Measurements from ENCODE around the gene EFNA3. TPM values are rescaled to one million over a fixed set of nuclear protein-coding genes. Genes with fewer than 3 reads are reported as not detected.

EFNA3 gene
- total RNA-seq, 4 donors from 2014 or later = 28.8 to 104 (median 77.6) TPM

DNA sequence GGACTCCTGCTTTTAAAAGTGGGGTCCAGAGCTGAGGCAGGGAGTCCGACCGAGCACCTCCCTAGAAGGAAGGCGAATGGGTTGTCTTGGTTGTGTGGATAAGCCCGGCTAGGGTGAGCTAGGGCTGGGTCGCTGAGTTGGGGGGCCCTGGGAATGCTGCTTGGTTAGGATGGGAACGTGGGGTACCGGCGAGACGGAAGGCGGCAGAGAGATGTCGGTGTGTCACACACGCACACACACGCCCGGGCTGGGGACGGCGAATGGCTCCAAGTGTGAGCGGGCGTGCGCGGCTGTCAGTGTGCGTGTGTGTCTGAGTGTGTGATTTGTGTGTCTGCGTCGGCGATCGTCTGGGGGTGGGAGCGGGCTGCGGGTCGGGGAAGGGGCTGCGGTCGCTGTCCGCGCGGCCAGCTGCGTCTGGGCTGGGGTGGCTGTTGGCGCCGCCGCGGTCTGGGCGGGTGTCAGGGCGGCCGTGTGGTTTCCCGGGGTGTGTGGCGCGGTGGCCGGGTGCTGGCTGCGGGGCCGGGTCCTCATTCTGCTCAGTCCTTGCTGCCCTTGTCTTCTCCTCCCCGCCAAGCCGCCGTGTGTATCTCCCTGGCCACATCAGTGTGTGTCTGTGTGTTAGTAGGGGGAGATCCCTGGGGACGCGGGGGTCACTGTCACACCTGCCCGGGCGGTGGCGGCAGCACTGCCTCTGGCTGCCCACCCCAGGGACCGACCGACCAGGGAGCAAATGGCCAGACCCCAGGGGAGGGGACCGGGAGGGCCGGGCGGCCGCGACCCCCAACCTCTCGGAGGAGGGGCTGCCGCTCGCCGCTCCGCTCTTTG lies 1.1 kb downstream of the EFNA3 start:
- Histone ChIP-seq H3K9me3 (no peaks in the 10 kb centered on the region), H3K36me3 (no peaks in the 10 kb centered on the region), H3K4me3 (peak overlapping the region; percentile 61), H3K27ac (peak overlapping the region; percentile 86), H3K4me1 (peaks cover 92% of the 10 kb centered on the region), H3K27me3 (peaks cover 53% of the 10 kb centered on the region)
- WGBS = under 1% methylated on average over 46 of the region's 67 CpGs
- DNase-seq (ENCODE audit: low spot score in 2 of 2) = peak in 1 of 2 donors; percentile 71
- TF ChIP-seq CTCF (IDR thresholded peaks at IDR 0.05) = no peak
- no peak for TF ChIP-seq POLR2A (IDR thresholded peaks at IDR 0.05)
- no peak for TF ChIP-seq EP300 (IDR thresholded peaks at IDR 0.05)
- no peak for TF ChIP-seq POLR2AphosphoS5 (IDR thresholded peaks at IDR 0.05)

DNA sequence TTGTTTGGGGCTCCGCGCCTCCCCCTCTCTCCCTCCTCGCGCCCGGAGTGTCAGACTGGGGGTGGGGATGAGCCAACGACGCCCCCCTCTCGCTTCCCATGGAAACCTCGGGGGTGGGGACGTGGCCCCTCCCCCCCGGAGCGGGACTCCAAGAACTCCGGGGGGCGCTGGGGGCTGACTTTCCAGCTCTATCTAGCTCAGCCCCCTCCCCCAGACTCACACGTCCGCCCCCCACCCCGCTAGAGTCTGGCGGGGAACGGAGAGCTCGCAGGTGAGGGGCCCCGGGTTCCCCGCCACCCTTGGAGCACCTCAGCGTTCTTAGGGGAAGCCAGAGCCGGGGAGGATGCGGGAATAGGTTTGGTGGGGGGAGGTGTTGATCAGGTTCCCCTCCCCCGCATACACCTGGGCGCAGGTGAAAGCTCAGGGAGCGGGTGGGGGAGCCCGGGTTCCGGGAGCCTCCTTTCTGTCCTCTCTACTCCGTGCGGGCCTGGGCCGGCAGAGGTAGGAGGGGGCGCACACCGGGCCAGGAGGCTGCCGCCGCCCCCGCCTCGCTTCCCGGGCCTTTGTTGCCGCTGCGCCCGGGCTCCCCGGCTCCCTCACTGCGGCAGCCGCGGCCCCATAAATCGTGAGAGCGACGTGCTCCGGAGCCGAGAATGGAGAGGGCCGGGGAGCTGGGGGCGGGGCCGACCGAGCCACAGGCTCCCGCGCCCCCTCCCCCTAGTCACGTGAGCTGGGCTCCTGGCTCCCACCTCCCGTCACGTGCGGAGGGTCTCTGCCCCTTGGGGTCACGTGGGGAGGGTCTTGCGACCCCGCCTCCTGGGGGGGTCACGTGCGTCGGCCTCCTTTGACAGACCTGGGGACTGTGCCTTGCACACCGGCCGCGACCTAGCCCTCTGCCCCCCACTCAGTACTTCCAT lies 1.9 kb downstream of the EFNA3 start:
- Histone ChIP-seq H3K36me3 (no peaks in the 10 kb centered on the region), H3K27ac (peak overlapping the region; percentile 86), H3K4me1 (peaks cover 87% of the 10 kb centered on the region), H3K27me3 (peaks cover 53% of the 10 kb centered on the region), H3K4me3 (peak overlapping the region; percentile 61), H3K9me3 (no peaks in the 10 kb centered on the region)
- TF ChIP-seq POLR2AphosphoS5 (IDR thresholded peaks at IDR 0.05) = no peak
- no peak for TF ChIP-seq POLR2A (IDR thresholded peaks at IDR 0.05)
- no peak for TF ChIP-seq EP300 (IDR thresholded peaks at IDR 0.05)
- TF ChIP-seq CTCF (IDR thresholded peaks at IDR 0.05) = no peak
- WGBS = 0% methylated on average over 4 of the region's 71 CpGs
- DNase-seq (ENCODE audit: low spot score in 2 of 2) = peak in 1 of 2 donors; percentile 71

GRCh38 chr1:155081472-155082300 lies 3.0 kb downstream of the EFNA3 start:
- peak overlapping the region; percentile 61 for H3K4me3 ChIP-seq
- DNase-seq (ENCODE audit: low spot score in 2 of 2) = no peak
- peaks cover 94% of the 10 kb centered on the region for H3K4me1 ChIP-seq
- TF ChIP-seq EP300 (IDR thresholded peaks at IDR 0.05) (no peak), CTCF (IDR thresholded peaks at IDR 0.05) (no peak), POLR2AphosphoS5 (IDR thresholded peaks at IDR 0.05) (no peak), POLR2A (IDR thresholded peaks at IDR 0.05) (no peak)
- WGBS = 4% methylated on average over 27 of the region's 68 CpGs
- H3K27me3 ChIP-seq = peaks cover 53% of the 10 kb centered on the region
- H3K36me3 ChIP-seq = no peaks in the 10 kb centered on the region
- H3K27ac ChIP-seq = peak overlapping the region; percentile 86
- H3K9me3 ChIP-seq = no peaks in the 10 kb centered on the region

DNA sequence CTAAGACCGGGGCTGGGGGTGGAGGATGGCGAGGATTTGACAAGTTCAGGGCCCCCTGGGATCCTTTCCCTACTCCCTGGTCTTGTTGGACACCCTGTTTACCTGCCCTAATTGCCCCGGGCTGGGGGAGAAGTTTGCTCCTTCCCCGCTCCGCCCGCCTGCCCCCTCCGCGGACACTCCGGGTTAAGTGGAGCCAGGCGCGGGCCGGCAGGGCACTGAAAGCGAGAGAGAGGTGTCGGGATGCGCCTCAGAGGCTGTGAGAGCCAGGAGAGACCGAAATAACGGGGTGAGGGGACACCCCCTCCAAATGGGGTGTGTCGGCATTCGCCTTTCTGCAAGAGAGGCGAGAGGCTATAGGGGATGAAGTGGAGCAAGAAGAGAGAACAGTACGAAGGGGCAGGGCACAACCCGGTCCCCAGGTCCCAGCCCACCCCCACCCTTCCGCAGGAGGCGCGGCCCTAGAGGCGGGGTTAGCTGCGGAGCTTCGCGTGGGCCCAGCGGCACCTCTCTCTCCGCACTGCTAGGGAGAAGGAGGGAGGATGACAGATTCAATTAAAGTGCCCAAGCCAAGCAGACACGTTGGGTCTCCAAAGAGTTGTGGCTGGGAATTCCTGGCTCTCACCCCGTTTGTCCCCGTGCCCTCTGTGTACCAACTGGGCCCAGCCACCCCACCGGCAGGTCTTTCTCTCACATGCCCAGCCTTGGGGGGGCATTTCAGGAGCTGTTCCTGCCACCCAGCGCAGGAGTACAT lies 3.8 kb downstream of the EFNA3 start:
- Histone ChIP-seq H3K36me3 (no peaks in the 10 kb centered on the region), H3K27ac (peak overlapping the region; percentile 86), H3K9me3 (no peaks in the 10 kb centered on the region), H3K4me1 (peaks cover 88% of the 10 kb centered on the region), H3K27me3 (peaks cover 53% of the 10 kb centered on the region), H3K4me3 (peak overlapping the region; percentile 61)
- 2% methylated on average over 34 of the region's 36 CpGs for WGBS
- no peak for TF ChIP-seq CTCF (IDR thresholded peaks at IDR 0.05)
- TF ChIP-seq EP300 (IDR thresholded peaks at IDR 0.05) = no peak
- no peak for TF ChIP-seq POLR2AphosphoS5 (IDR thresholded peaks at IDR 0.05)
- TF ChIP-seq POLR2A (IDR thresholded peaks at IDR 0.05) = no peak
- DNase-seq (ENCODE audit: low spot score in 2 of 2) = no peak

Data from suprapubic skin (tissue), 4 donors.